SK-N-SH (cell line): ENCODE data around the gene TMEM120B. TPM values are rescaled to one million over a fixed set of nuclear protein-coding genes. Genes with fewer than 3 reads are reported as not detected.

Experiments
- CTCF ChIA-PET: fragments of 300-600, 350-600 bp; formaldehyde crosslinking; extraction: SDS; loops from one replicate; lab custom pipeline; 2021; lab: Yijun Ruan, JAX
- POLR2A ChIA-PET: fragments of 350-600 bp; sonication (Branson Sonifier 250); formaldehyde crosslinking; extraction: SDS; loops from one replicate; lab custom pipeline; 2020; ENCODE audit warnings: antibody characterized with exemption, inconsistent platforms; lab: Yijun Ruan, JAX
- DNase-seq: peaks from one replicate; pipeline ENCODE4 v3.0.0; 2012
- H2AFZ ChIP-seq: fragments of 200-600 bp; sonication (generic); 2 replicates; pipeline ENCODE4 v1.8.1; 2016; ENCODE audit warnings: antibody characterized with exemption, mild to moderate bottlenecking, low read depth
- H3F3A ChIP-seq: fragments of 200-600 bp; sonication (generic); replicated peaks from 2 replicates; pipeline ENCODE3; 2016; ENCODE audit warnings: antibody characterized with exemption, mild to moderate bottlenecking; ENCODE audit not compliant: insufficient read depth
- H3K27ac ChIP-seq, 2 experiments: fragments of 200-500 bp in 1 of 2; fragments of 200-600 bp in 1 of 2; sonication (Bioruptor generic) in 1 of 2; sonication (generic), shearing (Covaris generic) in 1 of 2; 2 replicates each; pipeline versions ENCODE4 v1.5.1 to v1.6.1; 2014 to 2016; ENCODE audit warnings: low read depth in 2 of 2, inconsistent platforms in 1 of 2, low read length in 1 of 2, mild to moderate bottlenecking in 1 of 2, mixed read lengths in 1 of 2
- H3K27me3 ChIP-seq: fragments of 200-600 bp; sonication (generic), shearing (Covaris generic); 2 replicates; pipeline ENCODE4 v1.6.1; 2016; ENCODE audit warnings: mixed run types; ENCODE audit not compliant: insufficient read depth
- H3K36me3 ChIP-seq, 2 experiments: fragments of 200-500 bp in 1 of 2; fragments of 200-600 bp in 1 of 2; sonication (Bioruptor generic) in 1 of 2; sonication (generic) in 1 of 2; replicated peaks in 1 of 2; 2 replicates each; pipeline versions ENCODE3 to v1.5.1; 2014 to 2016; ENCODE audit warnings: low read length in 1 of 2, mild to moderate bottlenecking in 1 of 2; ENCODE audit not compliant: insufficient read depth in 2 of 2, control insufficient read depth in 1 of 2
- H3K4me1 ChIP-seq, 2 experiments: fragments of 200-500 bp in 1 of 2; fragments of 200-600 bp in 1 of 2; sonication (Bioruptor generic) in 1 of 2; sonication (generic), shearing (Covaris generic) in 1 of 2; 2 replicates each; pipeline versions ENCODE4 v1.5.1 to v1.6.1; 2014 to 2016; ENCODE audit warnings: low read depth in 1 of 2, low read length in 1 of 2, mixed run types in 1 of 2; ENCODE audit not compliant: insufficient read depth in 2 of 2, control insufficient read depth in 1 of 2
- H3K4me2 ChIP-seq: fragments of 200-600 bp; sonication (generic), shearing (Covaris generic); 2 replicates; pipeline ENCODE4 v1.6.1; 2017; ENCODE audit warnings: mixed run types
- H3K4me3 ChIP-seq, 2 experiments: fragments of 200-500 bp in 1 of 2; fragments of 200-600 bp in 1 of 2; sonication (Bioruptor generic) in 1 of 2; sonication (generic), shearing (Covaris generic) in 1 of 2; 2 replicates each; pipeline versions ENCODE4 v1.5.1 to v1.8.1; 2014 to 2016; ENCODE audit warnings: low read depth in 2 of 2, inconsistent platforms in 1 of 2, low read length in 1 of 2, mild to moderate bottlenecking in 1 of 2, mixed read lengths in 1 of 2, moderate library complexity in 1 of 2
- H3K79me2 ChIP-seq: fragments of 200-600 bp; sonication (generic); 2 replicates; pipeline ENCODE4 v1.8.1; 2017; ENCODE audit warnings: mild to moderate bottlenecking; ENCODE audit not compliant: insufficient read depth
- H3K9ac ChIP-seq: fragments of 200-600 bp; sonication (generic); 2 replicates; pipeline ENCODE4 v1.6.1; 2017; ENCODE audit warnings: mixed run types
- H3K9me2 ChIP-seq: fragments of 200-600 bp; sonication (generic); 2 replicates; pipeline ENCODE4 v1.6.1; 2017; ENCODE audit warnings: mixed run types
- H3K9me3 ChIP-seq: fragments of 200-600 bp; sonication (generic); 2 replicates; pipeline ENCODE4 v1.6.1; 2017; ENCODE audit warnings: mixed run types, mild to moderate bottlenecking, moderate library complexity
- H4K20me1 ChIP-seq: fragments of 200-600 bp; sonication (generic); 2 replicates; pipeline ENCODE4 v1.6.1; 2017; ENCODE audit warnings: mild to moderate bottlenecking, mixed run types; ENCODE audit not compliant: insufficient read depth
- CHD2 ChIP-seq: fragments of 150-350 bp; IDR thresholded peaks from 2 replicates; pipeline ENCODE4 v1.6.1; 2018; ENCODE audit warnings: low read length; ENCODE audit not compliant: partially characterized antibody
- EZH2phosphoT487 ChIP-seq: fragments of 200-600 bp; sonication (generic); IDR thresholded peaks from 2 replicates; pipeline ENCODE4 v1.6.1; 2017; ENCODE audit warnings: low read depth, mixed run types, mild to moderate bottlenecking, antibody characterized with exemption, moderate library complexity, borderline replicate concordance
- FOXM1 ChIP-seq: IDR thresholded peaks from 2 replicates; pipeline ENCODE4 v1.4.0; 2012; ENCODE audit warnings: low read depth, mild to moderate bottlenecking
- GABPA ChIP-seq: IDR thresholded peaks from 2 replicates; pipeline ENCODE4 v1.4.0; 2012; ENCODE audit warnings: low read depth, mild to moderate bottlenecking
- GATA2 ChIP-seq: sonication (generic); formaldehyde crosslinking; IDR thresholded peaks from 2 replicates; pipeline ENCODE4 v1.5.0; 2020; ENCODE audit warnings: mild to moderate bottlenecking, missing genetic modification reagents
- JUND ChIP-seq: IDR thresholded peaks from 2 replicates; pipeline ENCODE4 v1.4.0; 2012
- MEF2A ChIP-seq: IDR thresholded peaks from 2 replicates; pipeline ENCODE4 v1.4.0; 2012; ENCODE audit warnings: low read depth, borderline replicate concordance
- MXI1 ChIP-seq: IDR thresholded peaks from 2 replicates; pipeline ENCODE4 v1.6.1; 2012; ENCODE audit warnings: mild to moderate bottlenecking, low read depth, low read length, improper control_type of control experiment
- NFIC ChIP-seq: IDR thresholded peaks from 2 replicates; pipeline ENCODE4 v1.4.0; 2012; ENCODE audit warnings: borderline replicate concordance
- POLR2AphosphoS5 ChIP-seq: IDR thresholded peaks from 2 replicates; pipeline ENCODE4 v1.6.1; 2012; ENCODE audit warnings: low read depth, low read length
- RAD21 ChIP-seq: IDR thresholded peaks from 2 replicates; pipeline ENCODE4 v1.6.1; 2012; ENCODE audit warnings: mild to moderate bottlenecking, low read length
- RCOR1 ChIP-seq: fragments of 150-350 bp; IDR thresholded peaks from 2 replicates; pipeline ENCODE4 v1.6.1; 2017; ENCODE audit warnings: antibody characterized with exemption, low read length
- REST ChIP-seq: IDR thresholded peaks from 2 replicates; pipeline ENCODE4 v1.6.1; 2012; ENCODE audit warnings: mild to moderate bottlenecking, low read depth, low read length, moderate library complexity
- RFX5 ChIP-seq: IDR thresholded peaks from 2 replicates; pipeline ENCODE4 v1.6.1; 2012; ENCODE audit warnings: mild to moderate bottlenecking, improper control_type of control experiment, low read length
- TAF1 ChIP-seq: IDR thresholded peaks from 2 replicates; pipeline ENCODE4 v1.6.1; 2012; ENCODE audit warnings: low read depth, mild to moderate bottlenecking, low read length, moderate library complexity, borderline replicate concordance
- TEAD4 ChIP-seq: IDR thresholded peaks from 2 replicates; pipeline ENCODE4 v1.4.0; 2012; ENCODE audit warnings: mild to moderate bottlenecking, borderline replicate concordance; ENCODE audit not compliant: insufficient read depth
- USF1 ChIP-seq: IDR thresholded peaks from 2 replicates; pipeline ENCODE4 v1.4.0; 2012; ENCODE audit warnings: low read depth, borderline replicate concordance
- YY1 ChIP-seq: IDR thresholded peaks from 2 replicates; pipeline ENCODE4 v1.4.0; 2012; ENCODE audit warnings: low read depth, mild to moderate bottlenecking
- WGBS: methylation state at CpG from one replicate; pipeline ENCODE4 v1.1.6; 2017; ENCODE audit warnings: low lambda C conversion rate; 5-methylcytosine and 5-hydroxymethylcytosine counted together
- polyA plus RNA-seq, 3 experiments: library from polyadenylated mRNA; depleted of rRNA; stranded (reverse); fragments of >200 nt; gene quantifications; 2 replicates each; pipeline ENCODE4 v1.2.3, GENCODE V29; 2012

The TMEM120B gene
- polyA plus RNA-seq, 1 of the 3 experiments (the other 2 are of a cell fraction) = 15.4 TPM

- no peaks in the 10 kb centered on the region for H3K79me2 ChIP-seq
- POLR2A ChIA-PET = no interaction called here
These were observed 36.4 kb upstream of the TMEM120B start for GRCh38 chr12:121676190-121676589.

GRCh38 chr12:121678305-121678704, 34.2 kb upstream of the TMEM120B start:
- POLR2A ChIA-PET = interaction anchor here (1.0 kb wide), 1 partner anchor 126 kb away, joined by 3 read pairs; no protein-coding TSS in a partner anchor
- Histone ChIP-seq H3K27me3 (no peaks in the 10 kb centered on the region), H4K20me1 (no peaks in the 10 kb centered on the region), H3K4me3 (no peak overlapping the region), H3K4me2 (no peak overlapping the region), H3K27ac (no peak overlapping the region), H3K4me1 (peaks cover 0 to 5% of the 10 kb centered on the region in 2 experiments; a peak in 1 of 4 replicates), H3K9me3 (no peaks in the 10 kb centered on the region), H3K9ac (no peak overlapping the region), H3K9me2 (no peaks in the 10 kb centered on the region), H3K36me3 (no peaks in the 10 kb centered on the region), H3K79me2 (no peaks in the 10 kb centered on the region), H2AFZ (no peak overlapping the region), H3F3A (peaks cover 7% of the 10 kb centered on the region)
- CTCF ChIA-PET = interaction anchor here (0.9 to 3.2 kb wide), 3 partner anchors 9 to 184 kb away, joined by 5 to 24 read pairs (median 13); partner anchors contain the start of gene MORN3
- DNase-seq = no peak
- WGBS = 81% methylated on average over 3 of the region's 3 CpGs
- TF ChIP-seq TAF1 = no peak
- no peak for TF ChIP-seq TEAD4
- no peak for TF ChIP-seq RCOR1
- no peak for TF ChIP-seq RFX5
- no peak for TF ChIP-seq MXI1
- no peak for TF ChIP-seq CHD2
- no peak for TF ChIP-seq YY1
- TF ChIP-seq USF1 = no peak
- TF ChIP-seq FOXM1 = no peak
- TF ChIP-seq MEF2A = no peak

More at GRCh38 chr12:121676190-121676589, 36.4 kb upstream of the TMEM120B start:
- Histone ChIP-seq H3K27me3 (no peaks in the 10 kb centered on the region), H3K4me3 (no peak overlapping the region), H4K20me1 (no peaks in the 10 kb centered on the region), H3K9ac (no peak overlapping the region), H3K27ac (no peak overlapping the region), H3K4me1 (peaks cover 0 to 11% of the 10 kb centered on the region in 2 experiments; a peak in 1 of 4 replicates), H3K4me2 (no peak overlapping the region), H2AFZ (no peak overlapping the region), H3K9me2 (no peaks in the 10 kb centered on the region), H3F3A (peaks cover 10% of the 10 kb centered on the region), H3K36me3 (no peaks in the 10 kb centered on the region), H3K9me3 (no peaks in the 10 kb centered on the region)
- WGBS = 89% methylated on average over 5 of the region's 5 CpGs
- DNase-seq = no peak
- TF ChIP-seq POLR2AphosphoS5 (no peak), EZH2phosphoT487 (no peak), GABPA (no peak), CHD2 (no peak), RAD21 (no peak), NFIC (no peak), FOXM1 (no peak), GATA2 (no peak), TEAD4 (no peak), TAF1 (no peak), JUND (no peak), REST (no peak)
- CTCF ChIA-PET = interaction anchor here (2.9 kb wide), 1 partner anchor 124 kb away, joined by 10 read pairs; no protein-coding TSS in a partner anchor
